Measurements from ENCODE around the gene TPRA1. TPM values are rescaled to one million over a fixed set of nuclear protein-coding genes. Genes with fewer than 3 reads are reported as not detected.

Gene TPRA1
- total RNA-seq, 1 donor from 2014 or later: 76.6 TPM

- no peak for DNase-seq (ENCODE audit: low read depth)
These were observed 17.8 kb downstream of the TPRA1 start for GRCh38 chr3:127572735-127573134.

DNA sequence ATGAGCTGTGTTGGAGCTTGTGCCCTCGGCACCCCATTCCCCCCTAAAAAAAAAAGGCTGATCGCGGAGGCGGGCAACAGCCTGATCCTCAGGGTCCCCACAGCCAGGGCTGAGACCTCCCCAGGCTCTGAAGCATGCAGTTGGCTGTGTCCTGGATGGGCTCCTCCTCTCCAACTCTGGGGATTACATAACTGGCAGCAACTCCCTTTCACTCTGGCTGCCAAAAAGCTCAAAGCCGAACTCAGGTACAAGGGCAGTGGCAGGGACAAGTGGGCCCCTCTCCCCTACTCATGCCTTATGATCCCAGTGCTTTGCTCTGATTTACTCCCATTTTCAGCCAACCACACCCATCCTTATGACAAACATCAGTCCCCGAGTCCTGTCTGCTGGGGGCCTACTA is 18.3 kb downstream of the TPRA1 start:
- no peak overlapping the region for H3K4me3 ChIP-seq (ENCODE audit: low read depth, low read length)
- DNase-seq (ENCODE audit: low read depth): no peak
- TF ChIP-seq CTCF (conservative IDR thresholded peaks at IDR 0.05; ENCODE audit: low read depth, low read length): no peak

More at GRCh38 chr3:127572735-127573134, 17.8 kb downstream of the TPRA1 start:
- no peak overlapping the region for H3K4me3 ChIP-seq (ENCODE audit: low read depth, low read length)
- no peak for TF ChIP-seq CTCF (conservative IDR thresholded peaks at IDR 0.05; ENCODE audit: low read depth, low read length)

- no peak for DNase-seq (ENCODE audit: low read depth)
- H3K4me3 ChIP-seq (ENCODE audit: low read depth, low read length): no peak overlapping the region
- no peak for TF ChIP-seq CTCF (conservative IDR thresholded peaks at IDR 0.05; ENCODE audit: low read depth, low read length)
These were observed 20.0 kb downstream of the TPRA1 start for GRCh38 chr3:127570520-127570919.

DNA sequence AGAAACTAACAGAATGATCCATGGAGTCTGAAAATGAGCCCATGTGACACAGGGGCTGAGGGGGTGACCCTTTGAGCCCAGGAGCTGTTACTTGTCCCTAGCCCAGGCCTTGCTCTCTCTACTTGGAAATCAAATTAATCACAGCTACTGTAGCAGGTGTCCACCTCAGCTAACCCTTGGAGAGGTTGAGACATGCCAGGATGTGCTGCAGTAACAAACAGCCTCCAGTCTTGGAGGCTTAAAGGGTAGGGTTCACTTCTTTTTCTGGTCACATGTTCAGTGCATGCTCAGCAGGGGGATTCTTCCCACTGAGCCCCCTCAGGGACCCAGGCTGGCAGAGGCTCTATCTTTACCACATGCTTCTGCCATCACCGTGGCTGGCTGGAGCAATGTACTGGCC is 21.4 kb downstream of the TPRA1 start:
- no peak for DNase-seq (ENCODE audit: low read depth)
- TF ChIP-seq CTCF (conservative IDR thresholded peaks at IDR 0.05; ENCODE audit: low read depth, low read length): no peak
- no peak overlapping the region for H3K4me3 ChIP-seq (ENCODE audit: low read depth, low read length)

DNA sequence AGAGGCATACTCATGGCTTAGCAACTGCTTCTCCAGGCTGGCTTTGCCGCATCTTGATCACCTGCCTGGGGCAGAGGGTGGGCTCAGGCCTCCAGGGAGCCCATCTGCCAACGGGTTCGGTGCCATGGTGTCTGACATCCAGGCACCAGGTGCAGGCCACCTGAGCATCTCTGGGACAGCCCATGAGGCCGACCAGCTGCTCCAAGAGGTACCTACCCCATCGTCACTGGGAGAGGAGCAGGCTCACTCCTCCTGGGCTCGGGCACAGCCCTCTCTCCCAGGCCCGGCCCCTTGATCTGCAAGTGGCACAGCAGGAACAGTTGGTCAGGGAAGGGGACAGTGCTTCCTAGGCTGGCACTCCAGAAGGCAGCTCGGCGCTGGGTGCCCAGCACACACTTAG is 21.9 kb downstream of the TPRA1 start:
- DNase-seq (ENCODE audit: low read depth): no peak
- TF ChIP-seq CTCF (conservative IDR thresholded peaks at IDR 0.05; ENCODE audit: low read depth, low read length): no peak
- H3K4me3 ChIP-seq (ENCODE audit: low read depth, low read length): no peak overlapping the region

- no peak overlapping the region for H3K4me3 ChIP-seq (ENCODE audit: low read depth, low read length)
- no peak for DNase-seq (ENCODE audit: low read depth)
- no peak for TF ChIP-seq CTCF (conservative IDR thresholded peaks at IDR 0.05; ENCODE audit: low read depth, low read length)
These were observed 23.7 kb downstream of the TPRA1 start for GRCh38 chr3:127566833-127567232.

- no peak for DNase-seq (ENCODE audit: low read depth)
- no peak overlapping the region for H3K4me3 ChIP-seq (ENCODE audit: low read depth, low read length)
- TF ChIP-seq CTCF (conservative IDR thresholded peaks at IDR 0.05; ENCODE audit: low read depth, low read length): no peak
These were observed 24.8 kb downstream of the TPRA1 start for GRCh38 chr3:127565711-127566110.

Data from epithelial cell of proximal tubule (primary cell).